GM08714 (cell line): ENCODE results near the gene SMPDL3A.
"Not testable (repeated sequence)": the region's sequence is repeated elsewhere in the genome, so short reads cannot be mapped to it uniquely, and the experiment has no call there.

Experiments
- H3K4me3 ChIP-seq: fragments of 200-500 bp; sonication (Bioruptor generic); 2 replicates; pipeline ENCODE4 v1.5.1; 2014; ENCODE audit warnings: mild to moderate bottlenecking, low read length, inconsistent platforms
- ZNF274 ChIP-seq: IDR thresholded peaks from 2 replicates; pipeline ENCODE4 v1.6.1; 2012; ENCODE audit warnings: mild to moderate bottlenecking, low read depth, low read length

The SMPDL3A gene, protein sequence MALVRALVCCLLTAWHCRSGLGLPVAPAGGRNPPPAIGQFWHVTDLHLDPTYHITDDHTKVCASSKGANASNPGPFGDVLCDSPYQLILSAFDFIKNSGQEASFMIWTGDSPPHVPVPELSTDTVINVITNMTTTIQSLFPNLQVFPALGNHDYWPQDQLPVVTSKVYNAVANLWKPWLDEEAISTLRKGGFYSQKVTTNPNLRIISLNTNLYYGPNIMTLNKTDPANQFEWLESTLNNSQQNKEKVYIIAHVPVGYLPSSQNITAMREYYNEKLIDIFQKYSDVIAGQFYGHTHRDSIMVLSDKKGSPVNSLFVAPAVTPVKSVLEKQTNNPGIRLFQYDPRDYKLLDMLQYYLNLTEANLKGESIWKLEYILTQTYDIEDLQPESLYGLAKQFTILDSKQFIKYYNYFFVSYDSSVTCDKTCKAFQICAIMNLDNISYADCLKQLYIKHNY

DNA sequence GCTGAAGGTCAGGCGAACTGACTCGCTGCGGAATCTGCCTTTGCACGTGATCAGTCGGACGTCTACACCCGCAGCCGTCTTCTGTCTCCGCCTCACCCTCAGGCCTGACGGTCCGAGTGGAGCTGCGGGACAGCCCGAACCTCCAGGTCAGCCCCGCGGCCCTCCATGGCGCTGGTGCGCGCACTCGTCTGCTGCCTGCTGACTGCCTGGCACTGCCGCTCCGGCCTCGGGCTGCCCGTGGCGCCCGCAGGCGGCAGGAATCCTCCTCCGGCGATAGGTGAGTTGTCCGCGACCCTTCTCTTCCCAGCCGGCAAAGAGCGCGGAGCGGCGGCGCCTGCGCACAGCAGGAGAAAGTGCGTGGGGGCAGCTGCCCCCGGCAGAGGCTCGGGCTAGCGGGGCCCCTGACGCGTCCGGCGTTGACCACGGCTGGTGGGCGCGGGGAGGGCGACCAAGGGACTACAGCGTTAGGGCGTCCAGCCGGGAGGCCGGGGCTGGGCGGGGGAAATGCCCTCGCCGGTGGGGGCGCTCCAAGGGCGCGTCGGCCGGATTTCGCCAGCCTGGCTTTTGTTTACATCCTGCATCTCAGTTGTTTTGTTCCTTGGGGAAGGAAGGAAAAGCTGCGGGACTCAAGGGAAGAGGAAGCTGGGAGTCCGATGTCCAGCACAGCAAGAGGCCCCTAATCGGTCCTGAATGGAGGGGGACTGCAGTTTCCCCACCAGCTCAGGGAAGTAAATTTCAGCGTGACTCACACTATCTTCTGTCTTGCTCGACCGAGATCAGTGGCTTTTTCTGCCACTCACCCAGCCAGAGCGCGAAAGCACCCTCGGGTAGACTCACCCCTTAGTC lies at the start of gene SMPDL3A:
Gene SMPDL3A (plus strand): TSS at position 77 of the 846 bp plus-strand sequence. CDS start 89 bp downstream, at position 166.
- peak within 1 kb of the TSS; percentile 66 for H3K4me3 ChIP-seq
- TF ChIP-seq ZNF274: no peak

DNA sequence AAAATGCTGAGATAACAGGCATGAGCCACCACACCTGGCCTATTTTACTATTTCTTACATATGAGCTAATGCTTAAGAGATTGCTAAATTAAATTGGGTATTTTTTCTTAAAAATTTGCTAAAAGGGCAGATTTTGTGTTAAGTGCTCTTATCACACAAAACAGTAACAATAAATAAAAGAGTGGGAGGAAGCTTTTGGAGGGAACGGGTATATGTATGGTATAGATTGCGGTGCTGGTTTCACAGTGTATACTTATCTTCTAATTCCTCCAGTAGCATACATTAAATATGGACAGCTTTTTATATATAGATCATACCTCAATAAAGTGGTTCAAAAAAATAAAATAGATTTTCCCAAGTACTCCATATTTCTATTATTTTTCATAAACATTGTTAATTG lies 49.0 kb upstream of the SMPDL3A start:
- no peak overlapping the region for H3K4me3 ChIP-seq
- TF ChIP-seq ZNF274: no peak

DNA sequence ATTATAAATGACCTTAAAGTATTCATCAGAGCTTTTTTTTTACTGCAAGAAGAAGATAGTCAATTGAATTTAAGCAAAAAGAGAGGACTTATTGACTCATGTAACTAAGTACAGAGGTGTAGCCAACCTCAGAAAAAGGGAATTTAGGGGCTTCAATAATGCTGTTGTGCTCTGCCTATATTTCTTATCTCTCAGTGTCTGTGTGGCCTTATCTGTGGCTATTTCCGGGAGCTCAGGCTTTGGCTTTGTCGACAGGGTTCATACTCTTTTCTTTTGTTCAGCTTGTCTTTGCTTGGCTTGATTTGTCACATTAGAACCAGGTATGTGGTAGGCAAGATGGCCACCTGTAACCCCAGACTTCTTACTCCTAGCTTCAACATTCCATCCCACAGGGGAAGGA lies 48.1 kb upstream of the SMPDL3A start:
- H3K4me3 ChIP-seq: no peak overlapping the region
- TF ChIP-seq ZNF274: no peak

DNA sequence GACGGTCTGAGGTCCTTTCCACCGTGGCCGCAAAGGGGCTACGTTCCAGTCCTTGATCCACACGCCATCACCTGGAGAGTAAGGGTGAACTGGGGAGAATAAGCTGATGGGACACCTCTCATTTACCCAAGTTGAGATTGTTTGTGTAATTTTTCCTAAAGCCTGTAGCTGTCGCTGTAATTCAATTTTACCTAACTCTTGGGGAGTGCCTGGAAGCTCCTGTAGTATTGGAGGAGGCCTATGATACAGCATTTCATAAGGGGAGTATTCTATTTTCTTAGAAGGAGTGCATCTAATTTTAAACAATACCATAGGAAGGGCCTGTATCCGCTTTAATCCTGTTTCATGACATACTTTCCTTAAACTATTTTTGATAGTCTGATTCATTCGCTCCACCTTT lies 44.8 kb upstream of the SMPDL3A start:
- H3K4me3 ChIP-seq: not testable (repeated sequence)

DNA sequence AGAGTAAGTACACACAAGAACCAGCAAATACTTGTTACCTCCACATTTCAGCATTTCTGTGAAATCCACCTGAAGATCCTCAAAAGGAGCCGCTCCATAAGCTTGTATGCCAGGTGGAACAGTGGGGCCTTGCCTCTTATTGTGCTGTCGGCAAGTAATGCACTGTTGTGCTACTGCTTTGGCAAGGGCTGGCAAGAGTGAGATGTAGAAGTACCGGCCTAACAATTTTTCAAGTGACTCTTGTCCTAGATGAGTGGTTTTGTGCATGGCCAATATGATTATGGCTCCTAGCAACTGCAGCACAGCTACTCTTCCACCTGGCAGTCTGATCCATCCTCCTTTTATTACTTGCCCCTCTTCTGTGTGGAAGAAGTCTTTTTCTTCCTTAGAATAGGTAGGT lies 44.2 kb upstream of the SMPDL3A start:
- not testable (repeated sequence) for H3K4me3 ChIP-seq

DNA sequence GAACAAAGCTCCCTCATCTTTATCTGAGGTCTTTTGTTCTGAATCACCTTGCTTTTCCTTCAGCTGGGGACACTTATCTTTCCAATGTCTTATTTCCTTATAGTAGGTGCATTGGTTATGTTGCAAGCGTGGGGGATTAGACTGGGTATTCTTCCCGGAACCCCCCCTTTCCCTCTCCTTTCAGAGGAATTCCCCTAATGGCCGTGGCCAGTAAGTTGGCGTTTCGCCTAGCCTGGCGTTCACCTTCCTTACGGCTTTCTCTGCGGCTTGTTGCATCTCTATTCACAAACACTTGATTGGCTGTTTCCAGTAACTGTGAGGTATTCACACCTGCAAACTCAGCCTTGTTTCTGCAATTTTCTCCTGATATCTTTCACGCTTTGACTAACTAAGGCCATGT lies 42.4 kb upstream of the SMPDL3A start:
- no peak overlapping the region for H3K4me3 ChIP-seq
- no peak for TF ChIP-seq ZNF274

DNA sequence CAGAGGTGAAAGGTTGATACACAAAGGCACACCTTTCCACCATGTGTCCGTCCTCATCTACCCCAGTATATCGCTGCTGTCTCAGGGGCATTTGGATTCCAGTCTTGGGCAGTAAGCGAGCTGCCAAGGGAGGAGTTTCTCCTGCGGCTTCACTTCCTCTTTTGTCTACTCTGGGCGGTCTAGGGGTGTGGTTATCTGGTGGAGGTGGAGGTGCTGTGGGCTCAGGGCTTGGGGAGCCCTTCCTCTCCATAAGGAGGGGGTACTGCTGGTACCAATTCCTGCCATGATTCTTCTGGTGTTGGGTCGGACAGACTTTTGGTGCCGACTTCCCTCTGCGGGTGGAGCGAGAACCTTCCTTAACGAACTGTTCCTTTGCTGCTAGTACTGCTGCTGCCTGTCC lies 41.5 kb upstream of the SMPDL3A start:
- no peak overlapping the region for H3K4me3 ChIP-seq
- TF ChIP-seq ZNF274: no peak

DNA sequence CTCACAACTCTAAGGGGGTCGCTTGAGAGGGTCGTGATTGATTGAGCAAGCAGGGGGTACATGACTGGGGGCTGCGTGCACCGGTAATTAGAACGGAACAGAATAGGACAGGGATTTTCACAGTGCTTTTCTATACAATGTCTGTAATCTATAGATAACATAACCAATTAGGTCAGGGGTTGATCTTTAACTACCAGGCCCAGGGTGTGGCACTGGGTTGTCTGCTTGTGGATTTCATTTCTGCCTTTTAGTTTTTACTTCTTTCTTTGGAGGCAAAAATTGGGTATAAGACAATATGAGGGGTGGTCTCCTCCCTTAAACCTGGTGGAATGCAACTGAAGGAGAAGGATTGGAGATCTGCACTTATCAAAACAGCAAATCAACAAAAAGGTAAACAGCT lies 40.1 kb upstream of the SMPDL3A start:
- not testable (repeated sequence) for H3K4me3 ChIP-seq

DNA sequence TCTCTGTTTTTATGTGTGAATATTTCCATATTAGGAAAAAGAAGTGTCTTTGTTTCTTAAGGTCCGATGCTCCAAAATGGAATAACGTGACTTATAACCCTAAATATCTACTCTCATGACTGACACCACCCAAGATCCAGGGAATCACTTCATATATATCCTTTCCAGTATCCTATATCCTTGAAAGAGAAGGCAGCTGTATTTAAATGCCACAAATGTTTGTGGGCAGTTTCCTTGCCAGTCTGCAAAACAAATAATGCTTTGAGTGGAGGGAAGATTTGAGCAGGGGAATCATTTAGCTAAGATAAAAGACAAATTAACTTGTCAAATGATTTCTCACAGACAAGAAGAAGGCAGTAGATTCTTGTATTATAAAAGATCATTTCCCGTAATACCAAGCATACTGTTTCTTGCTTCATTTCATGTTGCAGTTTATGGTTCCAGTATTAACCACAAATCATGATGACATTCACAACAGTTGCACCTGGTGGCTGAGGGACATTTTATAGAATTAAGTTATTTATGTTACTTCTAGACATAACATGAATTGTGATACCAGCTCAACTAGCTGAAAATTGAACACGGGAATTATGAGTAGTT lies 39.5 kb upstream of the SMPDL3A start:
- no peak for TF ChIP-seq ZNF274
- no peak overlapping the region for H3K4me3 ChIP-seq

DNA sequence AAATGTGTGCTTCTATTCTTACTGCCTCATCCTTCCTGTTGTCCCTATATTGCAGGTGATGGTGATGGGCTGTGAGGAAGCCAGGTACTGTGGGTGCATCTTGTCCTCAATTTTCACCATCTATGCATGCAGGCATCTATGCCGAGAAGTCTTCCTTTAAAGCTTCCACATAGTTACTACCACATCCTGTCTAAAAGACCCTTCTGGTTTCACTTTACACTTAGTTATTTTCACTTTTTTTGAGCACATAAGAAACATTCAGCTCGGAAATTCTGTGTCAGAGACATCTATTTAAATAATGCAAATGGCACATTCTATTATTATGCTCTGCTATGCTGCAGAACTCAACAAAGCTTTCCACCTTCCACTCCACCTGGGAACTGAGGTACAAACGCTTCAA lies 37.7 kb upstream of the SMPDL3A start:
- TF ChIP-seq ZNF274: no peak
- H3K4me3 ChIP-seq: no peak overlapping the region; the same call in 1 of the 2 replicates

DNA sequence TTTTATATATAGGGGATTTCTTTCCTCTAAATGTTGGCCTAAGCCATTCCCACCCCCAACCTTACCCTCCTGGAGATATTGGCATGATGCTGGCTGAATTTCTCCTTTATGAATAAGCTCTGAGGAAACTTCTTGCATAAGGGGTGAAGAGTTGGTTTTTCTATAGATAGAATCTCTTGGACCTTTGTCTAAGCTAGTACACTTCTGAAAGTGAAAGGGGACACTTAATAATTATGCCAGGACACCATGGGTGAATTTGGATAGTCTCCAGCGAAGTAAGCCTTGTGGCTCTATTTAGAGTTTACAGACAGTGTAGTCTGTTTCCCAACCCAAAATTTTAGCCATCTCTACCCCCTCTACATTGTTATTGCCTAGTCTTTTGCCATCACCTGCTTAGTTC lies 36.6 kb upstream of the SMPDL3A start:
- TF ChIP-seq ZNF274: no peak

DNA sequence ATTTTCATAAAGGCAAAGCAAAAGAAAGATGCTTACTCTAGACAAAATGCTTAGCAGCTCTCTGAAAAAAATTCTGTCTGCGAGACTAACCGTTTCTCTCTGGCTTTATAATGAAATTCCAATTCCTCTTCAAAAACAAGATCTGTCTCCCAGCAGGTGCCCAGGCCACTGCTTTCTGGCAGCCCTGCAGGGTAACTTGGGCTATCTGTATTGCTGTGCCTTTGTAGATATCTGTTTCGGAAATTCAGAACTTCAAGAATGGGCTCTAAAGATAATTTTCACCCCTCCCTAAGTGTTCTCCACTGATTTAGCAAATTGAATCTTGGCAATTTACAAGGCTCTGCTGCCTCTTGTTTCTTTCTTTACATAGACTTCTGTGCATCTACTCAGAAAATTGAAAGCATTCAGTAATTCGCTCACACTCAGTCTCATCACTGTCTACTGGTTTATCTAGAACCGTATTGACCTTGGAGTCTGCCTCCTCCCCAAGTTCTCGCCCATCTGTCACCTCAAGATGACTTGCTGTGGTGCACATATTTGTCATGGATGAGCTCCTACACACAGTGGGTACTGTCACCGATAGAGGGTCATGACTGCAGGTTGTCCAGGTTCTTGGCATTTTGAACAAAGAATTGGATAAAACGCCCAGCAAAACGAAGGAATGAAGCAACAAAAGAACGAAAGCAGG lies 35.9 kb upstream of the SMPDL3A start:
- TF ChIP-seq ZNF274: no peak
- no peak overlapping the region for H3K4me3 ChIP-seq

More for the DNA sequence above, 36.6 kb upstream of the SMPDL3A start:
- H3K4me3 ChIP-seq: no peak overlapping the region

DNA sequence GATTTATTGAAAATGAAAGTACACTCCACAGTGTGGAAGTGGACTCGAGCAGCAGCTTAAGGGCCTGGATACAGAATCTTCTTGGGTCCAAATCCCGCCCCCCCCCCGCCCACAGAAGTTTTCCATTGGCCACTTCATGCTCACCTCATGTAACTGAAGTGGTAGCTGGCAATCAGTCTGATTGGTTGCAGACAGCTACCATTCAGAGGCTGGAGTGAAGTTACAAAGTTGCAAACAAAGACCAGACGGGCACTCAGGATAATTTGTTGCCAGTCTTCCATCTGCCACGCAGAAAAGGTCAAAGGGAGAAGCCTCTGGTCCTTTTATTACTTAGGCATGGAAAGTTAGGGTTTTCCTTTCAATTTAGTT lies 35.4 kb upstream of the SMPDL3A start:
- no peak overlapping the region for H3K4me3 ChIP-seq
- TF ChIP-seq ZNF274: no peak

DNA sequence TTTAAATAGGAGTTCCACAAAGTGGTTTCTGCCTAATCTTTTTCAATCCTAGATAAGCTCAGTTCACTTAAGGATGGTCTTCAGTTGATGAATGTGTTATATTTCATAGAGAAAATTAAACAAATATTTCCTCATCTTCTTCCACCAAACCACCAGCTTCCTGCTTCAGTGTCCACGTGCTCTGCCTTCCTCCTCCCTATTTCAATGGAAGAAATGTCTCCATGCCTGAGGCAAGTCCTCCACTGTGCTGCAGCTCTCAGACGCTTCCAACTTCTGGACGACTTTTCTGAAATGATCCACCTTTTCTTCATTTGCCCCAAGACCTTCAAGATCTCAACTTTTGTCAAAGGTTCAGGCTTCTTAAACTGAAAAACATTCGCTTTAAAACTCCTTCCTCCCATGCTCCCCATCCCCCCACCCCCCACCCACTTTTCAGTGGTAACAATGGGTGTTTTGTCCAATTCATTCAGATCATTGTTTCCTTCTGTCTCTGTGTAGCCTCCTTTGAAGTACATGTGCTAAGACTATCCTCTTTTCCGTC lies 34.8 kb upstream of the SMPDL3A start:
- H3K4me3 ChIP-seq: no peak overlapping the region
- TF ChIP-seq ZNF274: no peak
